ENCODE data around the gene MAP2K4.

Gene MAP2K4

GRCh38 chr17:12064395-12064794, 43.7 kb downstream of the MAP2K4 start:
- Histone ChIP-seq H3K27ac (ENCODE audit: low read length) (no peak overlapping the region), H3K36me3 (ENCODE audit: control insufficient read depth, low read depth, low read length) (no peaks in the 10 kb centered on the region), H3K9me3 (ENCODE audit: control insufficient read depth, low read depth, low read length) (no peaks in the 10 kb centered on the region)

GRCh38 chr17:12067485-12067884, 46.8 kb downstream of the MAP2K4 start:
- no peak overlapping the region for H3K27ac ChIP-seq (ENCODE audit: low read length)
- H3K27me3 ChIP-seq (ENCODE audit: control insufficient read depth, insufficient read depth, low read length), result no peaks in the 10 kb centered on the region
- no peaks in the 10 kb centered on the region for H3K36me3 ChIP-seq (ENCODE audit: control insufficient read depth, low read depth, low read length)
- no peak overlapping the region for H3K4me3 ChIP-seq (ENCODE audit: low read length)
- H3K9ac ChIP-seq (ENCODE audit: low read length), result no peak overlapping the region
- no peaks in the 10 kb centered on the region for H3K9me3 ChIP-seq (ENCODE audit: control insufficient read depth, low read depth, low read length)
- H3K4me1 ChIP-seq (ENCODE audit: control insufficient read depth, low read depth, low read length), result no peaks in the 10 kb centered on the region

More at GRCh38 chr17:12064395-12064794, 43.7 kb downstream of the MAP2K4 start:
- Histone ChIP-seq H3K4me3 (ENCODE audit: low read length) (no peak overlapping the region), H3K9ac (ENCODE audit: low read length) (no peak overlapping the region), H3K27me3 (ENCODE audit: control insufficient read depth, insufficient read depth, low read length) (no peaks in the 10 kb centered on the region), H3K4me1 (ENCODE audit: control insufficient read depth, low read depth, low read length) (no peaks in the 10 kb centered on the region)

GRCh38 chr17:12068946-12069345, 48.3 kb downstream of the MAP2K4 start:
- Histone ChIP-seq H3K9ac (ENCODE audit: low read length) (no peak overlapping the region), H3K4me3 (ENCODE audit: low read length) (no peak overlapping the region), H3K4me1 (ENCODE audit: control insufficient read depth, low read depth, low read length) (no peaks in the 10 kb centered on the region), H3K27ac (ENCODE audit: low read length) (no peak overlapping the region), H3K9me3 (ENCODE audit: control insufficient read depth, low read depth, low read length) (no peaks in the 10 kb centered on the region), H3K27me3 (ENCODE audit: control insufficient read depth, insufficient read depth, low read length) (no peaks in the 10 kb centered on the region), H3K36me3 (ENCODE audit: control insufficient read depth, low read depth, low read length) (no peaks in the 10 kb centered on the region)

GRCh38 chr17:12070561-12070960, 49.9 kb downstream of the MAP2K4 start:
- Histone ChIP-seq H3K27me3 (ENCODE audit: control insufficient read depth, insufficient read depth, low read length) (no peaks in the 10 kb centered on the region), H3K9me3 (ENCODE audit: control insufficient read depth, low read depth, low read length) (no peaks in the 10 kb centered on the region), H3K9ac (ENCODE audit: low read length) (no peak overlapping the region), H3K36me3 (ENCODE audit: control insufficient read depth, low read depth, low read length) (no peaks in the 10 kb centered on the region), H3K4me1 (ENCODE audit: control insufficient read depth, low read depth, low read length) (no peaks in the 10 kb centered on the region), H3K4me3 (ENCODE audit: low read length) (no peak overlapping the region), H3K27ac (ENCODE audit: low read length) (no peak overlapping the region)

- Histone ChIP-seq H3K27ac (ENCODE audit: low read length) (no peak overlapping the region), H3K4me1 (ENCODE audit: control insufficient read depth, low read depth, low read length) (no peaks in the 10 kb centered on the region), H3K9me3 (ENCODE audit: control insufficient read depth, low read depth, low read length) (no peaks in the 10 kb centered on the region), H3K36me3 (ENCODE audit: control insufficient read depth, low read depth, low read length) (peaks cover 2% of the 10 kb centered on the region), H3K4me3 (ENCODE audit: low read length) (no peak overlapping the region), H3K27me3 (ENCODE audit: control insufficient read depth, insufficient read depth, low read length) (no peaks in the 10 kb centered on the region), H3K9ac (ENCODE audit: low read length) (no peak overlapping the region)
These were observed 53.7 kb downstream of the MAP2K4 start for GRCh38 chr17:12074346-12074745.

- peaks cover 7% of the 10 kb centered on the region for H3K36me3 ChIP-seq (ENCODE audit: control insufficient read depth, low read depth, low read length)
These were observed 57.1 kb downstream of the MAP2K4 start for GRCh38 chr17:12077773-12078172.

GRCh38 chr17:12078791-12079190, 58.1 kb downstream of the MAP2K4 start:
- Histone ChIP-seq H3K4me3 (ENCODE audit: low read length) (no peak overlapping the region), H3K27me3 (ENCODE audit: control insufficient read depth, insufficient read depth, low read length) (no peaks in the 10 kb centered on the region), H3K4me1 (ENCODE audit: control insufficient read depth, low read depth, low read length) (no peaks in the 10 kb centered on the region), H3K36me3 (ENCODE audit: control insufficient read depth, low read depth, low read length) (peaks cover 7% of the 10 kb centered on the region), H3K9ac (ENCODE audit: low read length) (no peak overlapping the region), H3K9me3 (ENCODE audit: control insufficient read depth, low read depth, low read length) (no peaks in the 10 kb centered on the region), H3K27ac (ENCODE audit: low read length) (no peak overlapping the region)

More at GRCh38 chr17:12077773-12078172, 57.1 kb downstream of the MAP2K4 start:
- H3K4me3 ChIP-seq (ENCODE audit: low read length), result no peak overlapping the region
- no peaks in the 10 kb centered on the region for H3K4me1 ChIP-seq (ENCODE audit: control insufficient read depth, low read depth, low read length)
- no peak overlapping the region for H3K27ac ChIP-seq (ENCODE audit: low read length)
- H3K27me3 ChIP-seq (ENCODE audit: control insufficient read depth, insufficient read depth, low read length), result no peaks in the 10 kb centered on the region
- no peak overlapping the region for H3K9ac ChIP-seq (ENCODE audit: low read length)
- no peaks in the 10 kb centered on the region for H3K9me3 ChIP-seq (ENCODE audit: control insufficient read depth, low read depth, low read length)

GRCh38 chr17:12081720-12082119, 61.0 kb downstream of the MAP2K4 start:
- Histone ChIP-seq H3K27me3 (ENCODE audit: control insufficient read depth, insufficient read depth, low read length) (no peaks in the 10 kb centered on the region), H3K36me3 (ENCODE audit: control insufficient read depth, low read depth, low read length) (peaks cover 7% of the 10 kb centered on the region), H3K4me3 (ENCODE audit: low read length) (no peak overlapping the region), H3K9me3 (ENCODE audit: control insufficient read depth, low read depth, low read length) (no peaks in the 10 kb centered on the region), H3K27ac (ENCODE audit: low read length) (no peak overlapping the region), H3K4me1 (ENCODE audit: control insufficient read depth, low read depth, low read length) (no peaks in the 10 kb centered on the region), H3K9ac (ENCODE audit: low read length) (no peak overlapping the region)

GRCh38 chr17:12085076-12085949, 64.6 kb downstream of the MAP2K4 start:
- no peak overlapping the region for H3K9ac ChIP-seq (ENCODE audit: low read length)
- H3K4me1 ChIP-seq (ENCODE audit: control insufficient read depth, low read depth, low read length), result no peaks in the 10 kb centered on the region
- no peak overlapping the region for H3K27ac ChIP-seq (ENCODE audit: low read length)
- H3K9me3 ChIP-seq (ENCODE audit: control insufficient read depth, low read depth, low read length), result no peaks in the 10 kb centered on the region
- H3K27me3 ChIP-seq (ENCODE audit: control insufficient read depth, insufficient read depth, low read length), result no peaks in the 10 kb centered on the region
- H3K36me3 ChIP-seq (ENCODE audit: control insufficient read depth, low read depth, low read length), result peaks cover 5% of the 10 kb centered on the region
- H3K4me3 ChIP-seq (ENCODE audit: low read length), result no peak overlapping the region

- Histone ChIP-seq H3K4me1 (ENCODE audit: control insufficient read depth, low read depth, low read length) (no peaks in the 10 kb centered on the region), H3K27me3 (ENCODE audit: control insufficient read depth, insufficient read depth, low read length) (no peaks in the 10 kb centered on the region), H3K4me3 (ENCODE audit: low read length) (no peak overlapping the region), H3K36me3 (ENCODE audit: control insufficient read depth, low read depth, low read length) (no peaks in the 10 kb centered on the region), H3K27ac (ENCODE audit: low read length) (no peak overlapping the region), H3K9ac (ENCODE audit: low read length) (no peak overlapping the region), H3K9me3 (ENCODE audit: control insufficient read depth, low read depth, low read length) (no peaks in the 10 kb centered on the region)
These were observed 67.4 kb downstream of the MAP2K4 start for GRCh38 chr17:12088035-12088434.

- H3K4me3 ChIP-seq (ENCODE audit: low read length), result no peak overlapping the region
- no peak overlapping the region for H3K9ac ChIP-seq (ENCODE audit: low read length)
- no peak overlapping the region for H3K27ac ChIP-seq (ENCODE audit: low read length)
- no peaks in the 10 kb centered on the region for H3K27me3 ChIP-seq (ENCODE audit: control insufficient read depth, insufficient read depth, low read length)
- no peaks in the 10 kb centered on the region for H3K9me3 ChIP-seq (ENCODE audit: control insufficient read depth, low read depth, low read length)
- H3K4me1 ChIP-seq (ENCODE audit: control insufficient read depth, low read depth, low read length), result no peaks in the 10 kb centered on the region
- H3K36me3 ChIP-seq (ENCODE audit: control insufficient read depth, low read depth, low read length), result peaks cover 1% of the 10 kb centered on the region
These were observed 69.2 kb downstream of the MAP2K4 start for GRCh38 chr17:12089809-12090384.

GRCh38 chr17:12094336-12094735, 73.7 kb downstream of the MAP2K4 start:
- Histone ChIP-seq H3K4me3 (ENCODE audit: low read length) (no peak overlapping the region), H3K9me3 (ENCODE audit: control insufficient read depth, low read depth, low read length) (no peaks in the 10 kb centered on the region)

More at GRCh38 chr17:12094336-12094735, 73.7 kb downstream of the MAP2K4 start:
- no peak overlapping the region for H3K27ac ChIP-seq (ENCODE audit: low read length)
- no peaks in the 10 kb centered on the region for H3K4me1 ChIP-seq (ENCODE audit: control insufficient read depth, low read depth, low read length)
- H3K9ac ChIP-seq (ENCODE audit: low read length), result no peak overlapping the region
- H3K27me3 ChIP-seq (ENCODE audit: control insufficient read depth, insufficient read depth, low read length), result no peaks in the 10 kb centered on the region
- peaks cover 18% of the 10 kb centered on the region for H3K36me3 ChIP-seq (ENCODE audit: control insufficient read depth, low read depth, low read length)

Data from iPS-18a (cell line).